CD4-positive, alpha-beta T cell treated with Interleukin-12 subunit alpha and Interleukin-12 subunit beta, for 1 hour (primary cell): ENCODE results near the gene SH3BP5L.
"Not testable (repeated sequence)": the region's sequence is repeated elsewhere in the genome, so short reads cannot be mapped to it uniquely, and the experiment has no call there.

Experiments
- DNase-seq: peaks from one replicate; pipeline ENCODE4 v3.0.0-alpha.2; 2020

SH3BP5L gene

GRCh38 chr1:248850536-248851251 is 25.0 kb upstream of the SH3BP5L start:
- no peak for DNase-seq

- no peak for DNase-seq
Measured at GRCh38 chr1:248850124-248850523, 24.4 kb upstream of the SH3BP5L start.

DNA sequence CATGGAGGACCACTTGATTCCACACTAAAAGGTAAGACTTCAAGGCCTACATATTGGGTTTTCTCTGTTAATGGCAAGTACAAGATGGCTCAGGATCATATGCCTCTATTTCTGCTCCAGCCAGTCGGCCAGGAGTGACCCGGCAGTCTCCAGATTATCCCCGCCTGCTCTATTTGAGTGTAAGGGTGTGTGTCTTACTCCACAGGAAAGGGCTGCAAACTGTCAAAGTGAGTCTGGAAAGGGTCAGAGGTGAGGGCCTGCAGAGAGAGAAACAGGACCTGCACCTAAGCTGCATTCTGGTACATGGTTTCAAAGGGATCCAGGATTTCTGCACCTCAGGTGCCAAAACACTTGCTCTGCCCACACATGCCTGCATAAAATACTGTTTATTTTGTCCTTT is 23.9 kb upstream of the SH3BP5L start:
- DNase-seq: no peak

- no peak for DNase-seq
Measured at GRCh38 chr1:248849152-248849551, 23.4 kb upstream of the SH3BP5L start.

DNA sequence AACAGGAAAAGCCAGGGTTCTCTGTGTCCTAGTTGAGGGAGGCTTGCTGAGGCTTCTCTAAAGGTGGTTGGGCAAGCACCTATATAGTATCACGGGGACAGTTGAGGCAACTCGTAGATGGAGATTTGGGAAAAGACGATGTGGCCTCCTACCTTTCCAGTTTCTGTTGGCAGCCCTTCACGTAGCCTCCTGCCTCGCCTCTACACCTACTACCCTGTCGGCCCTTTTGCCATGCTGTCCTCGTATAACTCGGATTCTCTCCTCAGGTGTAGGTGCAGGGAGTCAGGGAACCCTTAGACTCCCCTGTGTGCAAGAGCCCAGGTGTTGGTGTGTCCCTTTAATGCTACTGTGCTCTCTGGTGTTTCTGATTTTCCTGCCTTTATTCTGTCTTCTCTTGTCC is 22.9 kb upstream of the SH3BP5L start:
- DNase-seq: no peak

- no peak for DNase-seq
Measured at GRCh38 chr1:248847956-248848561, 22.3 kb upstream of the SH3BP5L start.

DNA sequence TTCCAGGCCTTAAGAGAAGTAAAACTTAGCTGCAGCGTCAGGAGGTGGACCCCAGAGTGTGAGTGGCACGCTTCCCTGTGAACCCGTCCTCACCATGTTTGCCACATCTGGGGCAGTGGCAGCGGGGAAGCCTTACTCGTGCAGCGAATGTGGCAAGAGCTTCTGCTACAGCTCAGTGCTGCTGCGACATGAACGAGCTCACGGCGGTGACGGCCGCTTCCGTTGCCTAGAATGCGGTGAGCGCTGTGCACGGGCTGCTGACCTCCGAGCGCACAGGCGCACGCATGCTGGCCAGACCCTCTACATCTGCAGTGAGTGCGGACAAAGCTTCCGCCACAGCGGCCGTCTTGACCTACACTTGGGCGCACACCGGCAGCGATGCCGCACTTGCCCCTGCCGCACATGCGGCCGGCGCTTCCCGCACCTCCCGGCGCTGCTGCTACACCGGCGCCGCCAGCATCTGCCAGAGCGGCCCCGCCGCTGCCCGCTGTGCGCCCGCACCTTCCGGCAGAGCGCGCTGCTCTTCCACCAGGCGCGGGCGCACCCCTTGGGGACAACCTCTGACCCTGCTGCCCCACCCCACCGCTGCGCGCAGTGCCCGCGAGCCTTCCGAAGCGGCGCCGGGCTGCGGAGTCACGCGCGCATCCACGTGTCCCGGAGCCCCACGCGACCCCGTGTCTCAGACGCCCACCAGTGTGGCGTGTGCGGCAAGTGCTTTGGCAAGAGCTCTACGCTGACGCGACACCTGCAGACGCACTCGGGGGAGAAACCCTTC is 21.7 kb upstream of the SH3BP5L start:
- DNase-seq: no peak

GRCh38 chr1:248844526-248844925 is 18.8 kb upstream of the SH3BP5L start:
- no peak for DNase-seq

- DNase-seq: no peak
Measured at GRCh38 chr1:248843687-248844086, 18.0 kb upstream of the SH3BP5L start.

GRCh38 chr1:248842781-248843331 is 17.1 kb upstream of the SH3BP5L start:
- no peak for DNase-seq

- peak; percentile 63 for DNase-seq
Measured at GRCh38 chr1:248841702-248842395, 16.1 kb upstream of the SH3BP5L start.

- DNase-seq: no peak
Measured at GRCh38 chr1:248840946-248841345, 15.2 kb upstream of the SH3BP5L start.

DNA sequence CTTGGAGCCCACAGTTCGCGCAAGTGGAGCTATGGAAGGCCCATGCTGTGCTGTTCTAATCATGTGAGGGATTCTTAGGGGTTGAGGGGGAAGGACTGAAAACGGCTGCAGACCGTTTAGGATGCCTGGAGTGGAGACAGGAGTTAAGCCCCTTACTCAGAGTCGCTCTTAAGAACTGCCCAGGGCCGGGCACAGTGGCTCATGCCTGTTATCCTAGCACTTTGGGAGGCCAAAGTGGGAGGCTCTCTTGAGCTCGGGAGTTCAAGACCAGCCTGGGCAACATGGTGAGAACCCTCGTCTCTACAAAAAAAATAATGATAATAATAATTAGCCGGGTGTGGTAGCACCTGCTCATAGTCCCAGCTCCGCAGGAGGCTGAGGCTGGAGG is 13.4 kb upstream of the SH3BP5L start:
- DNase-seq: no peak

- DNase-seq: peak; percentile 91
Measured at GRCh38 chr1:248838357-248839167, 12.8 kb upstream of the SH3BP5L start.

GRCh38 chr1:248837781-248838356 is 12.2 kb upstream of the SH3BP5L start, which contains the start of gene ZNF672:
Gene ZNF672, plus strand, starts transcription at chr1:248838224. Its CDS starts 9,051 bp downstream, at chr1:248847275.
- peak; percentile 95 for DNase-seq

DNA sequence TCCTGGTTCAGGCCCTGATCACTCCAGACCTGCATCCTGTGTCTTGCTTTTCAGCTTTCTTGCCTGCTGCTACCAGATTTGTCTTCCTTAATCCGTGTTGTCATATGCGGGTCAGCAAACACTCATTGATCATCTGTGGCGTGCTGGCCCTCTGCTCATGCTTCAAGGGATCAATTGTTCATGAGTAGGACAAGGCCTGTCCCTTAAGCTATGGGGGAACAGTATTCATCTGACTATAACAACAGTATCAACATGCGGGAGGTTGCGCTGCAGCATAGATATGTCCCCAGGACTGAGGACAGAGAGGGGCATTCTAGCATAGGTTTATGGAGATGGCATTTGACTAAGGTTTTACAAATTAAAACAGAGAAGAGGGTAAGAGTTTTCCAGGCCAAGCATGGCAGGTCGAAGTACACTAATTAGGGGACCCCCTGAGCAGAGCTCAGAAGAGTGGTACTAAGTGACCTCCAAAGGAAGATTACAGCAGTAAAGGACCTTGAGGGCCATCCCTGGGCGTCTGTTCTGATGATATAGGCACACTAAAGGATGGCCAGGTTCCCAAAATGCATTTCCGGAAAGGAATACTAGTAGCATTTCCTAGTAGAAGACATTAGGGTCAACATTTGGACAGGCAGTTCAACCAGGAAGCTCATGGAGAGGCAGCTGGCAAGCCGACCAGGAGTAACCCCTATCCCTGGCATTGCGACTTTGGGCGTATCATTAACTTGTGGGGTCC is 11.5 kb upstream of the SH3BP5L start:
- DNase-seq: no peak

DNA sequence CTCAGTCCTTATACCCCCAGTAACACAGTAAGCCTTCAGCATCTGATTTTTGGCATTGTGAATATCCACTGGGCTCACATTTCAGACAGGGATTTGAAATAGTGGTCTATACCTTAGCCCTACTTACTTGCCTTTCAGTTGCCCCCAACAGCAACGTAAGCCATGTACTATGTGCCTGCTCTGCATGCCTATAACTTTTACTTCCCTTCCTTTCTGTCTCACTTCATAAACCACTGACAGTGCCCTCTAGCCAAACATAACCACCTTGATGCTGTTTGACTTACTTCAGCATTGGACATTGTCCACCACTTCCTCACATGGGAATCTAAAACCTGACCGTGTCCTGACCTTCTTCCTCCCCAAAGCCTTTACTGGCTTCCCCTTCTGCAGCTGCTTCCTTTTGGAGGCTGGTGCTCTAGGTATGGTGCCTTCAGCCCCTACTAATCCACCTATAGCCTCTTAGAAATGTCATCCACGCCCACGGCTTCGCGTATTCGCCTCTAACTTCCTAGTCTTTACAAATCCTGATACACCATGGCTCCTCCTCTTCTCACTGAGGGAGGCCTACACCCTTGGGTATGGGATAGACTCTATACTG is 8.7 kb upstream of the SH3BP5L start:
- no peak for DNase-seq

- no peak for DNase-seq
Measured at GRCh38 chr1:248831842-248832241, 6.1 kb upstream of the SH3BP5L start.

DNA sequence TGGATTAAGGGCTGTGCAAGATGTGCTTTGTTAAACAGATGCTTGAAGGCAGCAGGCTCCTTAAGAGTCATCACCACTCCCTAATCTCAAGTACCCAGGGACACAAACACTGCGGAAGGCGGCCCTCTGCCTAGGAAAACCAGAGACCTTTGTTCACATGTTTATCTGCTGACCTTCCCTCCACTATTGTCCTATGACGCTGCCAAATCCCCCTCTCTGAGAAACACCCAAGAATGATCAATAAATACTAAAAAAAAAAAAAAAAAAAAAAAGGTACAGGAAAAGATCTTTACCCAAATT is 5.0 kb upstream of the SH3BP5L start:
- not testable (repeated sequence) for DNase-seq

GRCh38 chr1:248828845-248829244 is 3.1 kb upstream of the SH3BP5L start:
- no peak for DNase-seq

DNA sequence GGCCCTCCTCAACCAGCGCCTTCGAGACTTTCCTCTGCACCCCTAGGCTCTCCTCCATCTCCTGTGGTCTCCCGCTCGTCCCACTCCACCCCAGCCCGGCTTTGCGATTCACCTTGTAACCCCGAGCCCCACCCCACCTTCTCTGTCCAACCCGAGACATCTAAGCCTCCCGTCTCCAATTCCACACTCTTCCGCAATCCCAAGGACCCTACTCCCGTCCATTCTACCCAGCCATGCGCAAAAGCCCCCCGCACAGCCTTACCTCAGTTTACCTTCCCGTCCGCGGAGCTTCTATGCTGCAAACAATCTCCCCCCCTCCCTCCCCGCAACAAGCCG is 174 bp downstream of the SH3BP5L start:
- no peak for DNase-seq
